K562 (cell line): ENCODE results near the gene CRIM1.

Experiments
- CBX2 ChIP-seq: fragments of 200-600 bp; sonication (generic); IDR thresholded peaks from one replicate; pipeline ENCODE4 v1.6.1; 2012; ENCODE audit warnings: mild to moderate bottlenecking, low read length, inconsistent platforms; ENCODE audit not compliant: insufficient read depth, poor library complexity, severe bottlenecking
- CEBPB ChIP-seq: fragments of 450-650 bp; IDR thresholded peaks from 2 replicates; pipeline ENCODE4 v1.6.1; 2016; ENCODE audit warnings: missing genetic modification characterization, missing compliant biosample characterization
- MYC ChIP-seq, 2 experiments: fragments of 250-450 bp in 1 of 2; sonication (Bioruptor Pico) in 1 of 2; IDR thresholded peaks; 2 replicates each; pipeline versions ENCODE4 v1.5.1 to v1.6.1; 2012 to 2021; ENCODE audit warnings: low read depth in 2 of 2, borderline replicate concordance in 1 of 2, improper control_type of control experiment in 1 of 2, low read length in 1 of 2, mild to moderate bottlenecking in 1 of 2, moderate library complexity in 1 of 2
- SIX5 ChIP-seq, 2 experiments: IDR thresholded peaks; 2 replicates each; pipeline ENCODE4 v1.6.1; 2011; ENCODE audit warnings: low read length in 2 of 2, borderline replicate concordance in 1 of 2, low read depth in 1 of 2, mild to moderate bottlenecking in 1 of 2, moderate library complexity in 1 of 2; ENCODE audit not compliant: insufficient read depth in 1 of 2
- TBP ChIP-seq: optimal IDR thresholded peaks from 2 replicates; pipeline ENCODE3; 2011; ENCODE audit warnings: low read depth, low read length, improper control_type of control experiment
- ZNF224 ChIP-seq: sonication (generic); formaldehyde crosslinking; IDR thresholded peaks from 2 replicates; pipeline ENCODE4 v1.8.0; 2022; ENCODE audit warnings: mild to moderate bottlenecking, missing genetic modification reagents
- ZNF253 ChIP-seq: fragments of 250-450 bp; sonication (Bioruptor Pico); conservative IDR thresholded peaks from 2 replicates; pipeline ENCODE4 v1.6.1; 2021; ENCODE audit warnings: mild to moderate bottlenecking
- TF ChIP-seq, protein P1 (sequence below), 2 experiments: fragments of 450-650 bp; formaldehyde crosslinking in 1 of 2; IDR thresholded peaks; 2 replicates each; pipeline versions ENCODE4 v1.4.0 to v1.6.1; 2014 to 2020; ENCODE audit warnings: mild to moderate bottlenecking in 2 of 2, borderline replicate concordance in 1 of 2, low read depth in 1 of 2
- TF ChIP-seq, protein P2 (sequence below), 2 experiments: fragments of 450-650 bp in 1 of 2; sonication (generic) in 1 of 2; formaldehyde crosslinking in 1 of 2; IDR thresholded peaks in 1 of 2; conservative IDR thresholded peaks in 1 of 2; 2 replicates each; pipeline versions ENCODE4 v1.6.1 to v1.8.1; 2016 to 2023; ENCODE audit warnings: mild to moderate bottlenecking in 2 of 2, moderate library complexity in 2 of 2, inconsistent platforms in 1 of 2, missing genetic modification reagents in 1 of 2
- TF ChIP-seq, protein P3 (sequence below), 3 experiments: IDR thresholded peaks in 2 of 3; conservative IDR thresholded peaks in 1 of 3; 2 replicates each; pipeline ENCODE4 v1.5.1; 2011 to 2012; ENCODE audit warnings: low read length in 3 of 3, mild to moderate bottlenecking in 3 of 3, control low read depth in 2 of 3, improper control_type of control experiment in 1 of 3, inconsistent platforms in 1 of 3, low read depth in 1 of 3, mixed read lengths in 1 of 3, moderate library complexity in 1 of 3; ENCODE audit not compliant: insufficient read depth in 2 of 3

DNA sequence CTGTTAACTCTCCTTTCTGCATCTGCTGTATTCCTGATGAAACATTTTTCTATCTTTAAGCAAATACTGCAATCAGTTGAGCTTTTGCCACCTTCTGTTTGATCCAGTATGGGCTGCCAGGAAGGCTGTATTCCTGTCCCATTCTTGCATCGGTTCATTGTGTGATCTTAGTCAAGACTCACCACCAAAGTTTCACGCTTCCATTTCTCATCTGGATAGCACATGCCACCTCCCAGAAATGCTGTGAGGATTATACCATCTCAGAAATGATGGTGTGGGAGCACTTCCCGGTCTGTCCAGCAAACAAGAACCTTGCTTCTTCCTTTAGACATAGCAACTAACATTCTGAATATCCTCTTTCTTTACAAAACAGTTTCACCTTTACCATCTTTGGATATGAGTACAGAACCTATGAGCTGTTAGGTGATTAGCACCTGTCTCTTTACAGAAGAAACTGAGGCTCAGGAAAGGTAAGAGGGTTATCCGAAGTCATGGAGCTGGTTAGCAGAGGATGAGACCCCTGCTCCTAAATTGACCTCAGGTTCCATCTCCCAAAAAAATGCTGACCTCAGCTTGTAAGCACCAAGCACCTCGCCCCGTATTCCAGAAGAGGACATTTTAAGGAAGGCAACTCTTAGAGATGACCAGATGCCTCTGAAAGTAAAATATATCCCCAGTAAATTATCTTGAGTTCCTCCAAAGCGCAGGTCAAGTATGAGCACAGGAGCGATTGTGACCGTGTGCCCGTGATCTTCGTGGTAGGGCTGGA lies 185.6 kb downstream of the CRIM1 start:
- TF ChIP-seq CEBPB (tag), result no peak
- TF ChIP-seq, protein P1, sequence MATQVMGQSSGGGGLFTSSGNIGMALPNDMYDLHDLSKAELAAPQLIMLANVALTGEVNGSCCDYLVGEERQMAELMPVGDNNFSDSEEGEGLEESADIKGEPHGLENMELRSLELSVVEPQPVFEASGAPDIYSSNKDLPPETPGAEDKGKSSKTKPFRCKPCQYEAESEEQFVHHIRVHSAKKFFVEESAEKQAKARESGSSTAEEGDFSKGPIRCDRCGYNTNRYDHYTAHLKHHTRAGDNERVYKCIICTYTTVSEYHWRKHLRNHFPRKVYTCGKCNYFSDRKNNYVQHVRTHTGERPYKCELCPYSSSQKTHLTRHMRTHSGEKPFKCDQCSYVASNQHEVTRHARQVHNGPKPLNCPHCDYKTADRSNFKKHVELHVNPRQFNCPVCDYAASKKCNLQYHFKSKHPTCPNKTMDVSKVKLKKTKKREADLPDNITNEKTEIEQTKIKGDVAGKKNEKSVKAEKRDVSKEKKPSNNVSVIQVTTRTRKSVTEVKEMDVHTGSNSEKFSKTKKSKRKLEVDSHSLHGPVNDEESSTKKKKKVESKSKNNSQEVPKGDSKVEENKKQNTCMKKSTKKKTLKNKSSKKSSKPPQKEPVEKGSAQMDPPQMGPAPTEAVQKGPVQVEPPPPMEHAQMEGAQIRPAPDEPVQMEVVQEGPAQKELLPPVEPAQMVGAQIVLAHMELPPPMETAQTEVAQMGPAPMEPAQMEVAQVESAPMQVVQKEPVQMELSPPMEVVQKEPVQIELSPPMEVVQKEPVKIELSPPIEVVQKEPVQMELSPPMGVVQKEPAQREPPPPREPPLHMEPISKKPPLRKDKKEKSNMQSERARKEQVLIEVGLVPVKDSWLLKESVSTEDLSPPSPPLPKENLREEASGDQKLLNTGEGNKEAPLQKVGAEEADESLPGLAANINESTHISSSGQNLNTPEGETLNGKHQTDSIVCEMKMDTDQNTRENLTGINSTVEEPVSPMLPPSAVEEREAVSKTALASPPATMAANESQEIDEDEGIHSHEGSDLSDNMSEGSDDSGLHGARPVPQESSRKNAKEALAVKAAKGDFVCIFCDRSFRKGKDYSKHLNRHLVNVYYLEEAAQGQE (IDR thresholded peaks at IDR 0.05; ENCODE audit: borderline replicate concordance), result no peak
- TF ChIP-seq, protein P1 (CRISPR knock-in tag; IDR thresholded peaks at IDR 0.05; ENCODE audit: low read depth), result no peak
- TF ChIP-seq TBP, result no peak
- TF ChIP-seq, protein P2, sequence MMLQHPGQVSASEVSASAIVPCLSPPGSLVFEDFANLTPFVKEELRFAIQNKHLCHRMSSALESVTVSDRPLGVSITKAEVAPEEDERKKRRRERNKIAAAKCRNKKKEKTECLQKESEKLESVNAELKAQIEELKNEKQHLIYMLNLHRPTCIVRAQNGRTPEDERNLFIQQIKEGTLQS (IDR thresholded peaks at IDR 0.05), result no peak
- TF ChIP-seq, protein P2 (CRISPR knock-in tag; conservative IDR thresholded peaks at IDR 0.05), result no peak
- TF ChIP-seq, protein P3, sequence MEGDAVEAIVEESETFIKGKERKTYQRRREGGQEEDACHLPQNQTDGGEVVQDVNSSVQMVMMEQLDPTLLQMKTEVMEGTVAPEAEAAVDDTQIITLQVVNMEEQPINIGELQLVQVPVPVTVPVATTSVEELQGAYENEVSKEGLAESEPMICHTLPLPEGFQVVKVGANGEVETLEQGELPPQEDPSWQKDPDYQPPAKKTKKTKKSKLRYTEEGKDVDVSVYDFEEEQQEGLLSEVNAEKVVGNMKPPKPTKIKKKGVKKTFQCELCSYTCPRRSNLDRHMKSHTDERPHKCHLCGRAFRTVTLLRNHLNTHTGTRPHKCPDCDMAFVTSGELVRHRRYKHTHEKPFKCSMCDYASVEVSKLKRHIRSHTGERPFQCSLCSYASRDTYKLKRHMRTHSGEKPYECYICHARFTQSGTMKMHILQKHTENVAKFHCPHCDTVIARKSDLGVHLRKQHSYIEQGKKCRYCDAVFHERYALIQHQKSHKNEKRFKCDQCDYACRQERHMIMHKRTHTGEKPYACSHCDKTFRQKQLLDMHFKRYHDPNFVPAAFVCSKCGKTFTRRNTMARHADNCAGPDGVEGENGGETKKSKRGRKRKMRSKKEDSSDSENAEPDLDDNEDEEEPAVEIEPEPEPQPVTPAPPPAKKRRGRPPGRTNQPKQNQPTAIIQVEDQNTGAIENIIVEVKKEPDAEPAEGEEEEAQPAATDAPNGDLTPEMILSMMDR (IDR thresholded peaks at IDR 0.05 in 2 of 3, conservative IDR thresholded peaks at IDR 0.05 in 1 of 3; ENCODE audit: insufficient read depth in 2 of 3, low read depth in 1 of 3, low read length in 3 of 3), result no peak
- TF ChIP-seq MYC (IDR thresholded peaks at IDR 0.05; ENCODE audit: low read depth, low read length), result no peak
- TF ChIP-seq MYC (CRISPR knock-in tag; IDR thresholded peaks at IDR 0.05; ENCODE audit: borderline replicate concordance, low read depth), result no peak
- no peak for TF ChIP-seq SIX5 (IDR thresholded peaks at IDR 0.05; ENCODE audit: borderline replicate concordance in 1 of 2, insufficient read depth in 1 of 2, low read depth in 1 of 2, low read length in 2 of 2)
- TF ChIP-seq CBX2, result no peak
- no peak for TF ChIP-seq ZNF253 (CRISPR knock-in tag)
- no peak for TF ChIP-seq ZNF224 (CRISPR knock-in tag)
